Endometrial microvascular endothelial cells (primary cell): ENCODE data around the gene AMZ1. TPM values are rescaled to one million over a fixed set of nuclear protein-coding genes. Genes with fewer than 3 reads are reported as not detected.

Experiments
- in situ Hi-C: cut with HindIII; loops from 2 replicates; pipeline ENCODE4 v1.10.0; 2017; ENCODE audit warnings: low sequenced_read_pairs, low pct_unique_long_range_greater_than_20kb; ENCODE audit errors: inconsistent ontology term
- total RNA-seq: library from RNA; depleted of rRNA; stranded (reverse); fragments of >200 nt; gene quantifications from one replicate; pipeline ENCODE4 v1.2.3, GENCODE V29; 2015; ENCODE audit errors: inconsistent ontology term

The AMZ1 gene
- total RNA-seq, result not detected

DNA sequence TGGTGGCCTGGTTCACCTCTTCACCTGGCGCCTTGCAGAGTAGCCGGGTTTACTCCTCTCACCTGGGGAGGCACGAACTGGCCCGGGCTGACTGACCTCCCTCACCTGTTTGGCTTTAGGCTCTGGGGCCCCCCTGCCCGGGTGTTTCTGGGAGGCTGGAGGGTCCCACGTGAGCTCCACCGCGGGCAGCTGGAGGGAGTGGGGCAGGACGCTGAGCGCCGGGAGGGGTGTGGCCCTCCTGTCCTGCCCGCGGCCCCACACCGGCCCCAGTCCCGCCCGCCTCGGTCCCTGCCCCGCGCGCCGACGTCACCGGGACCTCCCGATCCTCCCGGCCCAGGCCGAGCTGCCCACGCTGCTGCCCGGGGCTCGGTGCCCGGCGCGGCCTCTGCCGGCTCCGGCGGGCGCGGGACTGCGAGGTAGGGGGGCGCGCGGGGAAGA is at the start of gene AMZ1:
AMZ1 (plus strand) TSS at position 322 of the 438 bp plus-strand sequence. CDS start 12,250 bp downstream, outside the sequence.
- in situ Hi-C loops, result no loop called here

DNA sequence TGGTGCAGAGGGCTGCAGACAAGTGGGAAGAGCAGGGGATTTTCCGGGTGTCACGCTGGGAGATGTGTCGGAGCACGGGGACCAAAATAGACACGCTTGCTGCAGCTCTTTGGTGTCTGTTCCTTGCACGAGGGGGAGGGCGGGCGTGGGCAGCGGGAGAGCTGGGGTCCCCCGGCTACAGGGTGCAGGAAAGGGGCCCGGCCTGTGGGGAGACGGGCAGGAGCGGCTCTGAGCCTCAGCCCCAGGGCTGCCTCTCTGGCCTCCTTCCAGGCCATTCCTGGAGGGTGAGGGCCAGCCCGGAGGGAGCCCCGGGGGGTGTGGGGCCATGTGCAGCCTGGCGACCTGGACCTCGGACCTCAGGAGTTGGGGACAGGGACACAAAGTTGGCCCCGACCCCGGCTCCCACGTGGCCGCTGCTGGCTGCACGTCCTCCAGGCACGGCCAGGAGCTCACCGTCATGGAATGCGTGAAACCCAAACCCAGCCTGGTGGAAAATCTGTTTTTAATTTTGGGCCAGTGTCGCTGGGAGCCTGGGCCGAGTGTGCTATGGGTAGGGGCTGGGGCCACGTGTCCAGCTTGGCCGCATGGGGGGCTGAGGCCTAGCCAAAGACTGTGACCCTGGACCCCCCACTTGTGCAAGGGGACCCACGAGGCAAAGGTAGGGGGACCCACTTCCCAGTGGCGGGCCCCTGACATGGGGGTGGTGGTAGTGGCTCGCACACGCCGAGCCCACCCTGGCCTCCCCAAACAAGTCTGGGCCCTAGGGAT is 49.6 kb upstream of the AMZ1 start:
- in situ Hi-C loops, result no loop called here

GRCh38 chr7:2639181-2639681 is 48.8 kb upstream of the AMZ1 start:
- in situ Hi-C loops, result no loop called here

- in situ Hi-C loops, result no loop called here
These were observed 48.1 kb upstream of the AMZ1 start for GRCh38 chr7:2639695-2640481.

DNA sequence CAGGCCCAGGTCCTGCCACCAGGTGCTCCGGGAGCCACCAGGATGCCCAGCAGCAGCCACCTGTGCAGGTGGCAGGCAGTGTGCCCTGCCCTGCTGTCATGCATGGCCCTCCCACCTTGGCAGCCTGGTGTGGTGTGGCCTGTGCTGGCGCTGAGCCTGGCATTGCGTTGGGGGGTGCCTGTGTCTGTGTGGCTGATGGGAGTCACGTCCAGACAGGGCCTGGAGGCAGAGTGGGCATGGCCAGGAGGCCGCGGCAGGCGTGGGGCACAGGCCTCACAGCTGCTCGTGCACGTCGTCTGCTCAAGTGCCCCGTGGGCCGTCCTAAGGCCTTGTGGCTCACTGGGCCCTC is 47.5 kb upstream of the AMZ1 start:
- in situ Hi-C loops, result no loop called here

DNA sequence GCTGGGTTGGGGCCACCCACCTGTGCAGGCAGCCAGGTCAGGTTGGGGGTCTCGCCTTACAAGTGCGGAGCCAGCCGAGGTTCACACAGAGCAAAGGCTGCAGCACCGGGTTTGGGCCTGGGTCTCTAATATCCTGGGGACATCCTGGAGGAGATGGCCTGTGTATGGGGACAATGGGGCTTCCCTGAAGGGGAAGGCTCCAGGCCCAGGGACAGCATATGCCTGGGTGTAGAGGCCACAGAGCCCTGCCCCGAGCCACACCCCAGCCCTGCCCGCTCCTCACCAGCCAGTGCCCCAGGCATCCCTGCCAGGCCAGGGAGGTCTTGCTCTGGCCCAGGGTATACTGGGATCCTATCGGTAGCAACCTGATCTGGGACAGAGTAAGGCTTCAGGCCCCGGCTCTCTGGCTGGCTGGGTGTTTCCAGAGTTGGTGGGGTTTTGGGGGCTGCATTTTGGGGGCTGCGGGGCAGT is 47.1 kb upstream of the AMZ1 start:
- in situ Hi-C loops, result no loop called here

GRCh38 chr7:2641406-2642393 is 46.3 kb upstream of the AMZ1 start:
- in situ Hi-C loops, result no loop called here

DNA sequence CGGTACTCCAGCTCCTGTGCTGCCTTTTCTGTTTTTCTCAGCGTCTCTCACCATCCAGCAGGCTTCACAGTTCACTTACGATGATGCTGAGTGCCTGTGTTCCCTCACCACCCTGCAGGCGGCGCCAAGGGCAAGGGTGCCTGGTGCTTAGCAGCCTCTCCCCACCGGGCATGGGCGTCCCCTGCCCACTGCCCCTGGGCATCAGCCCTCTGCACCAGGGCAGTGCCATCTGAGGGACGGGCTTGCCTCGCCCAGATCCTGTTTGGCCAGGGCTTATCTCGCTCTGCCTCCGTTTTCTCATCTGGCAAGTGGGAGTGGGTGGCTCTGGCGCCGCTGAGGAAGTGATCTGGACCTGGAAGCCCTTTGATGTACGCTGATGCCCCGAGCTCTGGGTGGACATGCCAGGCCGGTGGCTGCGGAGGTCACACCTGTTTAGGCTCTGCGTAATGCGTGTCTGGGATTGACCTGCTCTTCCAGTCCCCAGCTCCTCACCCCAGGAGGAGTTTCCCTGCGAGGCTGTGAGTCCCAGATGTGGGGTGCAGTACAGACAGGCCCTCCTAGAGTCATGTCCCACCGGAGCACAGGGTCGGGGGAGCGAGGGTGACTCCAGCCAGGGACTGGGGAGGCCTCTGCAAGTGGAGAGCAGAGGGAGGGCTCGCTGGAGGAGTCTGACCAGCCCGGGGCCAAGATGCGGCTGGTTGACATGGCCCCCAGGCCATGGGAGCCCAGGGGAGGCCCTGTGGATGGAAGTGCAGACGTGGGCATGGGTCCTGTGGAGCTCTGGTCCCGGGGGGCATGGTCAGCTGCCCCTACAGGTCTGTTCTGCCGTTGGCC is 44.4 kb upstream of the AMZ1 start:
- in situ Hi-C loops, result no loop called here

GRCh38 chr7:2644220-2644561 is 43.8 kb upstream of the AMZ1 start:
- in situ Hi-C loops, result no loop called here

DNA sequence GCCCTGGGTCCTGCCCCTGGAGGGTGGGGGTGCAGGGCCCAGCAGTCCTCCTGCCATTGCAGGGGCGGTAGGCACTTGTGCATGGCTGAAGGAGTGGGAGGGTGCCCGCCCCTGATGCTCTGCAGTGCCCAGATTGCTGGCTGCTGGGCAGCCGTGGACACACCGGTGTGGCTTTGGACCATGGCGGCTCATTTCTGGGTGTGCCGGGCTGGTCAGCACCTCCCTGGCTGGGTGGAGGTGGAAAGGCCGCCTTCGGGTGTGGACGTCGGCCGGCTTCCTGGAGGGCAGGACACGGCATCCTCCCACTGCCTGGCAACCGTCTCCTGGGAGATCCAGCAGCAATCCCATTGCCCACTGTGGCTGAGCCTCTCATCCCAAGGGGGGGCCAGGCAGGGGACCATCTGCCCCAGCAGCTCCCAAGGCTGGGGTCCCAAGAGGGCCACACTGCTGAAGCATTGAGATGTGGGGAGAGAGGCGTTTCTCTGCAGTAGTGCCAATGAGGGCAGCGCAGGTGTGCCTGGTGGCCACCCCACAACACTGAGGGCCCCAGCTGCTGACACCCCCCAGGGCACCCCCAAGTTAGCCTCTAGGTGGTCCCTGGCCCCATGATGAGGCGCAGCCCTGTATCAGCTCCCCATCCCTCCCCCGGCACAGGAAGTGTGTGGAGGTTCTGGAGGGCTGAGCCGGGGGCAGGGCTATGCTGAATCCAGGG is 43.3 kb upstream of the AMZ1 start:
- in situ Hi-C loops, result no loop called here

DNA sequence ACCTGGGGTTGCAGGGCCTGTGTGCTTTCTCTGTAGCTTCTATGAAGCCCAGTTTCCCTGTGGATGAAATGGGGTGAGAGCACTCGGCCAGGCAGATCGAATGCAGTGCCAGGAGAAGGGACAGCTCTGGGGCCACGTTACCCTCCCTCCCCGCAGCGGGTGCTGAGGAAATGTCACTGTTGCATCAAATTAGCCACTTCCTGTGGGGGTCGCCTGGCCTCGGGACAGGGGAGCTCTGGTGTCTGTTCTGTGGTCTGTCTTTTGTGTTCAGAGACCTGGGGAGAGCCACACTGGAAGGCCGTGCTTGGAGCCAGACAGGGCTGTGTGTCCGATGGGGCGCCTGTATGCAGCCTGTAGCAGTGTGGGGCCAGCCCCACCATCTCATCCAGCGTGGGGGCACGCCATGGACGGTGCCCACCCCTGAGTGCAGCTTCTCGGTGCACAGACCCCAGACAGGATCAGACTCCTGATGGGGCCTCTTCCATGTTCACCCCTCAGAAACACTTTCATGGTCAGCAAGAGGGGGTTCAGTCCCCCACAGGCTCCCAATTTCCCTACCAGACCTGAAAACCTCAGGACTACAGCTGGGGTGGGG is 42.6 kb upstream of the AMZ1 start:
- in situ Hi-C loops, result no loop called here

- in situ Hi-C loops, result no loop called here
These were observed 41.7 kb upstream of the AMZ1 start for GRCh38 chr7:2646336-2646679.

DNA sequence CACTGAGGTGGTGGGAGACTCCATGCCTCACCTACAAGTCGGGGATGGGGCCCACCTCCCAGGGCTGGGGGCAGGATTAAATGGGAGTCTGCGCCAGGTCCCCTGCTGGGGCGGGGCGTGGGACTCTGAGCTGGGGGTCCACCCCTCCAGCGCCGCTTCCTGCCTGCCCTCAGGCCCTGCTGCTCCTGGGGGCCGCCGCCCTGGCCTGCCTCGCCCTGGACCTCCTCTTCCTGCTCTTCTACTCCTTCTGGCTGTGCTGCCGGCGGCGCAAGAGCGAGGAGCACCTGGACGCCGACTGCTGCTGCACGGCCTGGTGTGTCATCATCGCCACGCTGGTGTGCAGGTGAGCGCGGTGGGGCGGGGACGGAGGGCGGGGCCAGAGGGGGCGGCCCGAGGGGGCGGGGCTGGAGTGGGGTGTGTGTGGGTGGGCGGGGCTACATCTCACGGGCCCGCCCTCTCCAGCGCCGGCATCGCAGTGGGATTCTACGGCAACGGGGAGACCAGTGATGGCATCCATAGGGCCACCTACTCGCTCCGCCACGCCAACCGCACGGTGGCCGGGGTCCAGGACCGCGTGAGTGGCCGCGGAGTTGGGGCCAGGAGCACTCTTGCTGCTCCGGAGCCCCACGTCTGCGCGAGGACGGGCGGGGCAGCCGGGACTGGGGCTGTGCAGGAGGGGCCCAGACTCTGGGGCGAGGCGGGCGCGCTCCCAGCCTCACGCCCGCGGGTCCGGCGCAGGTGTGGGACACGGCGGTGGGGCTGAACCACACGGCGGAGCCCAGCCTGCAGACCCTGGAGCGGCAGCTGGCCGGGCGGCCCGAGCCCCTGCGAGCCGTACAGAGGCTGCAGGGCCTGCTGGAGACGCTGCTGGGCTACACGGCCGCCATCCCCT is 41.1 kb upstream of the AMZ1 start:
- in situ Hi-C loops, result no loop called here

- in situ Hi-C loops, result no loop called here
These were observed 40.3 kb upstream of the AMZ1 start for GRCh38 chr7:2647594-2648172.

- in situ Hi-C loops, result no loop called here
These were observed 38.7 kb upstream of the AMZ1 start for GRCh38 chr7:2649139-2649838.
